NT2/D1 (cell line): ENCODE results near the gene FGF22.
"Not testable (repeated sequence)": the region's sequence is repeated elsewhere in the genome, so short reads cannot be mapped to it uniquely, and the experiment has no call there.

Experiments used
- DNase-seq: peaks from one replicate; pipeline ENCODE4 v3.0.0-alpha.2; 2011; ENCODE audit warnings: low read depth, low spot score
- H3K27me3 ChIP-seq: 2 replicates; pipeline ENCODE4 v1.6.0; 2011; ENCODE audit warnings: mild to moderate bottlenecking; ENCODE audit not compliant: insufficient read length, insufficient read depth
- H3K36me3 ChIP-seq: 2 replicates; pipeline ENCODE4 v1.6.1; 2011; ENCODE audit warnings: mild to moderate bottlenecking, low read length, mixed read lengths; ENCODE audit not compliant: insufficient read depth, insufficient read length
- H3K4me1 ChIP-seq: 2 replicates; pipeline ENCODE4 v1.5.1; 2011; ENCODE audit not compliant: insufficient read depth, insufficient read length
- H3K4me3 ChIP-seq: 2 replicates; pipeline ENCODE4 v1.5.1; 2011; ENCODE audit warnings: low read depth; ENCODE audit not compliant: insufficient read length
- H3K9ac ChIP-seq: 2 replicates; pipeline ENCODE4 v1.6.0; 2011; ENCODE audit warnings: low read depth; ENCODE audit not compliant: insufficient read length
- H3K9me3 ChIP-seq: 2 replicates; pipeline ENCODE4 v1.5.1; 2011; ENCODE audit warnings: mild to moderate bottlenecking, low read length; ENCODE audit not compliant: insufficient read depth
- SUZ12 ChIP-seq: IDR thresholded peaks from 2 replicates; pipeline ENCODE4 v1.6.1; 2011; ENCODE audit not compliant: insufficient read length, insufficient read depth; ENCODE audit errors: extremely low read depth
- YY1 ChIP-seq: IDR thresholded peaks from 2 replicates; pipeline ENCODE4 v1.6.1; 2011; ENCODE audit not compliant: insufficient read length, insufficient read depth
- ZNF274 ChIP-seq: IDR thresholded peaks from 2 replicates; pipeline ENCODE4 v1.6.1; 2011; ENCODE audit warnings: mild to moderate bottlenecking, low read depth, low read length

The FGF22 gene

DNA sequence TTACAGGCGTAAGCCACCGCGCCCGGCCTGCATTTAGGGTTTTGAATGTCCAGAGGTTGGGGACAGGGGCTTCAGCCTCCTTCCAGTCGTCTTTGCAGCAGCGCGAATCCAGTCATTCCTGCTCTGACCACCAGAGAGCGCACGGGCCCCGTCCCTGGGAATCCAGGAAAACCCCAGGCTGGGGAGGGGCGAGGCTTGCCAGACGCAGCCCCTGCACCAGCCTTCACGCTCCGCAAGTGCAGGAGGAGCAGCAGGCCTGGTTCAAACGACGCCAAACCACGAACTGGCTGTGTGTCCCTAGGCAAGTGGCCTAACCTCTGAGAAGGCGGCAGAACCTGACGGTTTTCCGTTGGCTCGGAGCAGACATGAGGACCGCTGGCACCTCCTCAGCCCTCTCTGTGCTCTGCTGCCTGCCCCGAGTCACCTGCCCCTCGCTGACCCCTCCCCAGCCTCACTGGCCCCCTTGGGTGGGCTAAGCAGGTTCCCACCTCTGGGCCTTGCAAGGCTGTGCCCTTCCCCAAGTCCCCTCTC, 25.3 kb downstream of the FGF22 start:
- Histone ChIP-seq H3K36me3 (peaks cover 22% of the 10 kb centered on the region), H3K4me3 (no peak overlapping the region), H3K9ac (peak overlapping the region; percentile 79), H3K4me1 (peaks cover 20% of the 10 kb centered on the region), H3K27me3 (peaks cover 2% of the 10 kb centered on the region), H3K9me3 (peaks cover 14% of the 10 kb centered on the region; the same call in 1 of the 2 replicates)
- DNase-seq, result peak; percentile 81
- no peak for TF ChIP-seq SUZ12
- TF ChIP-seq YY1, result no peak
- no peak for TF ChIP-seq ZNF274

DNA sequence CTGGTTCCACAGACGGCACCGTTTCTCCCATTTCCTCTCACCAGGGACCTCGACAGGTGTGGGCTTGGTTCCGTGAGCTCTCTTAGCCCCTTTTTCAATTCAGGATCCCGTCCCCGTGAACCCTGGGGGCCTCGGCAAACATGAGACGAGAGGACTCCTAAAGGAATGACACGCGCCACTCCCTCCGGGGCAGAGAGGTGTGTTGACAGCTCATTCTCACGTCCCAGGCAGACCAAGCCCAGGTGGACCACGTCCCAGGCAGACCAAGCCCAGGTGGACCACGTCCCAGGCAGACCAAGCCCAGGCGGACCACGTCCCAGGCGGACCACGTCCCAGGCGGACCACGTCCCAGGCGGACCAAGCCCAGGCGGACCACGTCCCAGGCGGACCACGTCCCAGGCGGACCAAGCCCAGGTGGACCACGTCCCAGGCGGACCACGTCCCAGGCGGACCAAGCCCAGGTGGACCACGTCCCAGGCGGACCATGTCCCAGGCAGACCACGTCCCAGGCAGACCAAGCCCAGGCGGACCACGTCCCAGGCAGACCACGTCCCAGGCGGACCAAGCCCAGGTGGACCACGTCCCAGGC, 27.4 kb downstream of the FGF22 start:
- H3K36me3 ChIP-seq, H3K4me1 ChIP-seq, H3K4me3 ChIP-seq, H3K9ac ChIP-seq, H3K27me3 ChIP-seq, DNase-seq: not testable (repeated sequence)
- H3K9me3 ChIP-seq, result peaks cover 14% of the 10 kb centered on the region; the same call in 1 of the 2 replicates

DNA sequence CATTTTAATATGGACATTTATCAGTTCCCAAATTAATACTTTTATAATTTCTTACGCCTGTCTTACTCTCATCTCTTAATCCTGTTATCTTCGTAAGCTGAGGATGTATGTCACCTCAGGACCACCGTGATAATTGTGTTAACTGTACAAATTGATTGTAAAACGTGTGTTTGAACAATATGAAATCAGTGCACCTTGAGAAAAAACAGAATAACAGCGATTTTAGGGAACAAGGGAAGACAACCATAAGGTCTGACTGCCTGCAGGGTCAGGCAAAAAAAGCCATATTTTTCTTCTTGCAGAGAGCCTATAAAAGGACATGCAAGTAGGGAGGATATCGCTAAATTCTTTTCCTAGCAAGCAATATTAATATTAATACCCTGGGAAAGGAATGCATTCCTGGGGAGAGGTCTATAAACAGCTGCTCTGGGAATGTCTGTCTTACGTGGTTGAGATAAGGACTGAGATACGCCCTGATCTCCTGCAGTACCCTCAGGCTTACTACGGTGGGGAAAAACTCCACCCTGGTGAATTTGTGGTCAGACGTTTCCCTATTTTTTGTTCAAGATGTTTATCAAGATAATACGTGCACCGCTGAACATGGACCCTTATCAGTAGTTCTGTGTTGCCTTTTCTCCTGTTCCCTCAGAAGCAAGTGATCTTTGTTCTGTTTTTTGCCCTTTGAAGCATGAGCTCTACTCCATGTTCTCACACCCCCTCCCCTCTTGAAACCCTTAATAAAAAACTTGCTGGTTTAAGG, 29.2 kb downstream of the FGF22 start:
- H3K9ac ChIP-seq, H3K9me3 ChIP-seq, H3K4me1 ChIP-seq, H3K4me3 ChIP-seq, DNase-seq, H3K36me3 ChIP-seq, H3K27me3 ChIP-seq: not testable (repeated sequence)

GRCh38 chr19:670609-671075, 31.0 kb downstream of the FGF22 start:
- TF ChIP-seq YY1 (no peak), SUZ12 (no peak), ZNF274 (no peak)
- no peak overlapping the region for H3K9ac ChIP-seq
- peaks cover 5% of the 10 kb centered on the region for H3K27me3 ChIP-seq
- peaks cover 5% of the 10 kb centered on the region for H3K4me1 ChIP-seq
- no peak overlapping the region for H3K4me3 ChIP-seq
- DNase-seq, result no peak
- peaks cover 6% of the 10 kb centered on the region; the same call in 1 of the 2 replicates for H3K9me3 ChIP-seq
- peaks cover 2% of the 10 kb centered on the region for H3K36me3 ChIP-seq

GRCh38 chr19:674282-675151, 34.8 kb downstream of the FGF22 start:
- peaks cover 12% of the 10 kb centered on the region for H3K27me3 ChIP-seq
- TF ChIP-seq ZNF274 (no peak), SUZ12 (no peak), YY1 (no peak)

DNA sequence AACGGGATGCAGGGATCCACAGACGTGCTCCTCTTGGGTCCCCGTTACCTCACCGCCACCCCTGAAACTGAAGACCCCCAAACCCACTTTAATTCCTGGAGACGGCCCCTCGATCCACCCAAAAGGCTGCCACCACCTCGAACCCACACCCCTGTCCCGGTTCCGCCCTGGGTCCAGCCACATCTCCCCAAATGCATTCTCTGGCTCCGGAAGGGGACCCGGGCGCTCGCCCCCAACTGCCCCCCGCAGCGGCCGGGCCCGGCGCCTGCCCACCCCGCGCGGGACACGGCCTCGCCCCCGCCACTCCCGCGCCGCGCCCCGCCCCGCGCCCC, 36.3 kb downstream of the FGF22 start:
- Histone ChIP-seq H3K4me1 (peaks cover 24% of the 10 kb centered on the region), H3K9ac (peak overlapping the region; percentile 56), H3K27me3 (peaks cover 12% of the 10 kb centered on the region)

More at GRCh38 chr19:674282-675151, 34.8 kb downstream of the FGF22 start:
- H3K4me1 ChIP-seq, result peaks cover 24% of the 10 kb centered on the region
- no peak overlapping the region for H3K4me3 ChIP-seq
- peak overlapping the region; percentile 12 for H3K9ac ChIP-seq
- H3K36me3 ChIP-seq, result peaks cover 10% of the 10 kb centered on the region
- DNase-seq, result no peak
- H3K9me3 ChIP-seq, result no peaks in the 10 kb centered on the region

More for the DNA sequence above, 36.3 kb downstream of the FGF22 start:
- no peak for DNase-seq
- Histone ChIP-seq H3K4me3 (peak overlapping the region; percentile 21), H3K36me3 (peaks cover 8% of the 10 kb centered on the region), H3K9me3 (no peaks in the 10 kb centered on the region)
- TF ChIP-seq ZNF274, result no peak
- TF ChIP-seq YY1, result no peak
- no peak for TF ChIP-seq SUZ12
